ENCODE data around the gene SRD5A3.

The SRD5A3 gene

DNA sequence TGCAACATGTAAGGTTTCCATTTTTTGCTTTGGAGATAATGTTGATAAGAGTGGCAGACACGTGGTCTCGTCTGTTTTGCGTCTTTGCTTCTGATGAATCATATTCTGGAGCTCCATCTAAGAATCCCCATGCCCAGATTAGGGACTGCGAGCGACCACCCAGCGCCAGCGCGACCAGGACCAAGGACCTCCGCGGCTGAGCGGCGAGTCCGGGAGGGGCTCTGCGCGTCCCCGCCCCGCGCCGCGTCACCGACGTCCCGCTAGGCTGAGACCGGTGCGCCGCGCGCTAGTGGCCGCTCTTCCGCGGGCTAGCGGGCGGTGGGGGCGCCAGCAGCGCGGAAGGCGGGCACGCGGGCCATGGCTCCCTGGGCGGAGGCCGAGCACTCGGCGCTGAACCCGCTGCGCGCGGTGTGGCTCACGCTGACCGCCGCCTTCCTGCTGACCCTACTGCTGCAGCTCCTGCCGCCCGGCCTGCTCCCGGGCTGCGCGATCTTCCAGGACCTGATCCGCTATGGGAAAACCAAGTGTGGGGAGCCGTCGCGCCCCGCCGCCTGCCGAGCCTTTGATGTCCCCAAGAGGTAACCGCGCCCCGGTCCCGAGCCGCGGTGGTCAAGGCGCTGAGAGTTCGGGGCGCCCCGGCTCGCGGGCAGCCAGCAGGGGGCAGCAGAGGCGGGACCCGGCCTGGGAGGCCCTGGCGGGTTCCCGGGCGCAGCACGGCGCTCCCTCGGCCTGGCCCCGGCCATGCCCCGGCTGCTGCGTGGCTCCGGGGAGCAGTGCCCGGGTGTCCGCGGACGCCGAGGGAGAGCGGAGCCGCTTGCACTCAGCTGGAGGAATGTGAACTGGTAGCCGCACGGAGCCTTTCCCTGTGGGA is at the start of gene SRD5A3:
TSS of gene SRD5A3 (plus strand) at position 263 of the 871 bp plus-strand sequence. CDS start at position 358, 95 bp downstream.
- DNase-seq, result peak; percentile 80 to 82

DNA sequence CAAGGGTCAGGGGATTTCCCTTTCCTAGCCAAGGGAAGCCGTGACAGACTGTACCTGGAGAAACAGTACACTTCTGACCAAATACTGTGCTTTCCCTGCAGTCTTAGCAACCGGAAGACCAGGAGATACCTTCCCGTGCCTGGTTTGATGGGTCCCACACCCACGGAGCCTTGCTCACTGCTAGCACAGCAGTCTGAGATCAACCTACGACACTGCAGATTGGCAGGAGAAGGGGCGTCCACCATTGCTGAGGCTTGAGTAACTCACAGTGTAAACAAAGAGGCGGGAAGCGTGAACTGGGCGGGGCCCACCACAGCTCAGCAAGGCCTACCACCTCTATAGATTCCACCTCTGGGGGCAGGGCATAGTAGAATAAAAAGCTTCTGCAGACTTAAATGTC is 48.7 kb upstream of the SRD5A3 start:
- no peak for DNase-seq

GRCh38 chr4:55303760-55304165 is 42.3 kb upstream of the SRD5A3 start:
- DNase-seq, result no peak

GRCh38 chr4:55304303-55304702 is 41.7 kb upstream of the SRD5A3 start:
- no peak for DNase-seq

GRCh38 chr4:55308071-55308470 is 38.0 kb upstream of the SRD5A3 start:
- DNase-seq, result no peak

- DNase-seq, result peak in 1 of 2 donors; percentile 27
Measured at GRCh38 chr4:55311792-55312488, 34.1 kb upstream of the SRD5A3 start.

- DNase-seq, result peak; percentile 29 to 45
Measured at GRCh38 chr4:55312489-55313101, 33.4 kb upstream of the SRD5A3 start.

DNA sequence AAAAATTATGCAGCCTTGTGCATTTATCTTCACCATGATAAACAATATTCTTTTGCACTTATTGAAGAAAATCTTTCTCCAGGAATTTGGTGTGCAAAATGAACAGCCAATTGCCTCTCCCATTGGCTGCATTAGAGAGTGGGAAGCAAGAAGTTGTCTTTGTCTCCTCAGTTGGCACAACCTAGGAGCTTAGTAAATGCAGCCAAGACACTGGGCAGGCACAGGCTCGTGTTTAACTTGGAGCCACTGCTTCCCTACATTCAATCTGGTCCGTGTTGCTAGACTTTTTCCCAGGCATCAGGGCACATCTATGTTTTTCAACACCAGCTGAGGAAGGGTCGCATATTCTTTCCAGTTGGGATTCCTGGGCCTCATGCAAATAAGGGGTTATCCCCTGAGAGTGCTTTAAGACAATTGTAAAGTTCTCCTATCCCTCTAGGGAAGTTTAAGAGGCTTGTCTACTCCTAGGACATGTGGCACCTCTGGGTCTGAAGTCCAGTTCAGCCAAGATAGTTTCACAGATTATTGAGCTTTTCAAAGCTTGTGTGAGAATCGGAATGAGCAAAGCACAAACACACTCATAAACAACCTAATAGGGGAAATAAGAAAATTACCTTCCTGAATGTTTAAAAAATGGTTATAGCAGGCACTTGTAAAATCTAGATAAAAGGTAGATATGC is 31.8 kb upstream of the SRD5A3 start:
- no peak for DNase-seq

GRCh38 chr4:55318175-55319129 is 27.6 kb upstream of the SRD5A3 start:
- no peak for DNase-seq

- peak; percentile 30 to 34 for DNase-seq
Measured at GRCh38 chr4:55321707-55322264, 24.3 kb upstream of the SRD5A3 start.

DNA sequence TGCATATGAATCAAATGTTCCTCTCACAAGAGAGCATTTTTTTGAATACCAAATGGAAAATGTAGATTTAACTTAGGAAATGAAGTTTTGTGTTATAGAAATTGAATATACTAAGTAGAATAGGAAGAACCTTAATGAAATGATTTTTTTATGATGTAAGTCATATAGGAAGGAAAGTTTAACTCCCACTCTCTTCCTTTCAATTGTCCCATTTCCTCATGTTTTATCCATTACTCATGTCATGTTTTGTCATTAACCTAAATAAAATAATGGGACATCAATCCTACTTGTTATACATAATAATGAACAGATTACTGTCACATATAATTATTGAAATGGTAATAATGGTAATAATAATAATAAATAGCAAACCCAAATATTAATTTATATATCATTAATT is 22.7 kb upstream of the SRD5A3 start:
- DNase-seq, result no peak

GRCh38 chr4:55326629-55327028 is 19.4 kb upstream of the SRD5A3 start:
- no peak for DNase-seq

DNA sequence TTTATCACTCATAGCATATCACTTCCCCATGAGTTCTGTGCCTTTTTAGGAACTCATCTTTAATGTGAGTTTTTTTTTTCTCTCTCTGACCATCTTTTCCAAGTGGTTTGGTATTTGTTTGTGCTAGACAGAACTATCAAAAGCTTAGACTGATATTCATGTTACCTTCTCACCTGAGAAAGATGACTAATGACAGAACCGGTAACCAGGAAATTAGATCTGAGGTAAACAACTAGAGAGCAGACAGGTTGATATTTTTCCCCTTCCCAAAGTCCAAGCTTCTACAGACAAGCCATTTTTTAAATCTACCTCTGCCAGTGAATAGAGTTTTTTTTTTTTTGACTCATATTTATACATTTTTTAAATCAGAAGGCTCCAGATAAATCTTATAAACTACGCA is 17.0 kb upstream of the SRD5A3 start:
- DNase-seq, result no peak

DNA sequence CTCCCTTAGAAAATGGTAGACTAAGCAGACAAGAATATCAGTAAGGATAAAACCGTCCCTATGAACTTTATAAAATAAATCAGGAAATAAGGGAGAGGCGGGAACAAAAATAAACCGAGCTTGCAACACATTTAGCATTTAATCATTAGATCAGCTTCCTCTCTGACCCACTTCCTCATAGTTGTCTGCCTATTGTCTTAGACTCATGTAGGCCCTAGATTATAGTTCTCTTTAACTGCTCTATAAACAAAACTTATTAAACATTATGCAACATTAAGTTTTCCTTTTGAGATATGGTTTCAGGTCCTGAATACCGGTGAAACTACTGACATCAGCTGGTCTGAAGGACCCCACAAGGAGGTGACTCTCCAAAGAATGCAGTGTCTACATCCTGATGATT is 15.8 kb upstream of the SRD5A3 start:
- no peak for DNase-seq

GRCh38 chr4:55336138-55337034 is 9.7 kb upstream of the SRD5A3 start:
- DNase-seq, result no peak

DNA sequence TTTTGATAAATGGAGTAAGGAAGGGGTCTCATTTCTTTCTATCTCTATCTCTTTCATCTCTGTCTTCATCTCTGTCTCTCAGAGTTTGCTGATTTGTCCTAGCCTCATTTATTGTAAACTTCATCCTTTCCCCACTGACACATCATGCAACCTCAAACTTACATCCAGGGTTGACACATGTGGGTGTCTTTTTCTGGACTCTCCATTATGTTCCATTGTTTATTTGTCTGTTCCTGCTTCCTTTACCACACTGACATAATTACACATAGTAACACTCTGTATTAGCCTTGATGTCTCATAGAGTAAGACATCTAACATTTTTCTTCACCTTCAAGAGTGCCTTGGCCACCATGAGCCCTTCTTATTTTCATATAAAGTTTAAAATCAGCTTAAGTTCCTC is 8.1 kb upstream of the SRD5A3 start:
- DNase-seq, result no peak

GRCh38 chr4:55338486-55338885 is 7.6 kb upstream of the SRD5A3 start:
- DNase-seq, result no peak

- DNase-seq, result no peak
Measured at GRCh38 chr4:55340266-55340665, 5.8 kb upstream of the SRD5A3 start.

GRCh38 chr4:55343887-55344286 is 2.2 kb upstream of the SRD5A3 start:
- no peak for DNase-seq

GRCh38 chr4:55345054-55345453 is 988 bp upstream of the SRD5A3 start:
- DNase-seq, result no peak

GRCh38 chr4:55346851-55347255 is 811 bp downstream of the SRD5A3 start:
- DNase-seq, result no peak

All from CD4-positive, alpha-beta T cell treated with Interleukin-1 beta for 1 hour (primary cell).